Measurements from ENCODE around the gene PCDHB1.
"Not testable (repeated sequence)": the region's sequence is repeated elsewhere in the genome, so short reads cannot be mapped to it uniquely, and the experiment has no call there.

DNA sequence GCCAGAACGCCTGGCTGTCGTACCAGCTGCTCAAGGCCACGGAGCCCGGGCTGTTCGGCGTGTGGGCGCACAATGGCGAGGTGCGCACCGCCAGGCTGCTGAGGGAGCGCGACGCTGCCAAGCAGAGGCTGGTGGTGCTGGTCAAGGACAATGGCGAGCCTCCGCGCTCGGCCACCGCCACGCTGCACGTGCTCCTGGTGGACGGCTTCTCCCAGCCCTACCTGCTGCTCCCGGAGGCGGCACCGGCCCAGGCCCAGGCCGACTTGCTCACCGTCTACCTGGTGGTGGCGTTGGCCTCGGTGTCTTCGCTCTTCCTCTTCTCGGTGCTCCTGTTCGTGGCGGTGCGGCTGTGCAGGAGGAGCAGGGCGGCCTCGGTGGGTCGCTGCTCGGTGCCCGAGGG is 45.4 kb downstream of the PCDHB1 start:
- TF ChIP-seq GTF2F1 (IDR thresholded peaks at IDR 0.05; ENCODE audit: low read depth, low read length); POLR2A (conservative IDR thresholded peaks at IDR 0.05); MYC (IDR thresholded peaks at IDR 0.05; ENCODE audit: low read depth, low read length); MYC (CRISPR knock-in tag; IDR thresholded peaks at IDR 0.05; ENCODE audit: borderline replicate concordance, low read depth); NBN (IDR thresholded peaks at IDR 0.05; ENCODE audit: low read depth); JUND (IDR thresholded peaks at IDR 0.05; ENCODE audit: borderline replicate concordance, low read depth, low read length); JUND (tag; IDR thresholded peaks at IDR 0.05; ENCODE audit: borderline replicate concordance, low read depth, low read length); PCBP2 (IDR thresholded peaks at IDR 0.05; ENCODE audit: low read depth, low read length, poor library complexity, severe bottlenecking): not testable (repeated sequence)
- TF ChIP-seq, protein P1, sequence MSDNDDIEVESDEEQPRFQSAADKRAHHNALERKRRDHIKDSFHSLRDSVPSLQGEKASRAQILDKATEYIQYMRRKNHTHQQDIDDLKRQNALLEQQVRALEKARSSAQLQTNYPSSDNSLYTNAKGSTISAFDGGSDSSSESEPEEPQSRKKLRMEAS (CRISPR knock-in tag; IDR thresholded peaks at IDR 0.05): not testable (repeated sequence)
- TF ChIP-seq, protein P2, sequence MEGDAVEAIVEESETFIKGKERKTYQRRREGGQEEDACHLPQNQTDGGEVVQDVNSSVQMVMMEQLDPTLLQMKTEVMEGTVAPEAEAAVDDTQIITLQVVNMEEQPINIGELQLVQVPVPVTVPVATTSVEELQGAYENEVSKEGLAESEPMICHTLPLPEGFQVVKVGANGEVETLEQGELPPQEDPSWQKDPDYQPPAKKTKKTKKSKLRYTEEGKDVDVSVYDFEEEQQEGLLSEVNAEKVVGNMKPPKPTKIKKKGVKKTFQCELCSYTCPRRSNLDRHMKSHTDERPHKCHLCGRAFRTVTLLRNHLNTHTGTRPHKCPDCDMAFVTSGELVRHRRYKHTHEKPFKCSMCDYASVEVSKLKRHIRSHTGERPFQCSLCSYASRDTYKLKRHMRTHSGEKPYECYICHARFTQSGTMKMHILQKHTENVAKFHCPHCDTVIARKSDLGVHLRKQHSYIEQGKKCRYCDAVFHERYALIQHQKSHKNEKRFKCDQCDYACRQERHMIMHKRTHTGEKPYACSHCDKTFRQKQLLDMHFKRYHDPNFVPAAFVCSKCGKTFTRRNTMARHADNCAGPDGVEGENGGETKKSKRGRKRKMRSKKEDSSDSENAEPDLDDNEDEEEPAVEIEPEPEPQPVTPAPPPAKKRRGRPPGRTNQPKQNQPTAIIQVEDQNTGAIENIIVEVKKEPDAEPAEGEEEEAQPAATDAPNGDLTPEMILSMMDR (IDR thresholded peaks at IDR 0.05 in 2 of 3, conservative IDR thresholded peaks at IDR 0.05 in 1 of 3; ENCODE audit: insufficient read depth in 2 of 3, low read depth in 1 of 3, low read length in 3 of 3): not testable (repeated sequence)

Data from K562 (cell line).